Transverse colon (tissue), 4 donors: Measurements from ENCODE around the gene RTN4. TPM values are rescaled to one million over a fixed set of nuclear protein-coding genes. Genes with fewer than 3 reads are reported as not detected.
"Not testable (repeated sequence)": the region's sequence is repeated elsewhere in the genome, so short reads cannot be mapped to it uniquely, and the experiment has no call there.

Experiments used
- DNase-seq: peaks from one replicate; pipeline ENCODE4 v3.0.0-alpha.2; 2019
- H3K27ac ChIP-seq, 4 donors: fragments of 200-600 bp; sonication (generic); 2 replicates each; pipeline ENCODE4 v1.5.1; 2016 to 2018; ENCODE audit warnings: inconsistent platforms in 4 of 4
- H3K27me3 ChIP-seq: fragments of 200-600 bp; sonication (generic); 2 replicates; pipeline ENCODE4 v1.5.1; 2017; ENCODE audit warnings: inconsistent platforms
- H3K36me3 ChIP-seq, 4 donors: fragments of 200-600 bp; sonication (generic); 2 replicates each; pipeline ENCODE4 v1.5.1; 2017 to 2019; ENCODE audit warnings: inconsistent platforms in 4 of 4
- H3K4me1 ChIP-seq, 4 donors: fragments of 200-600 bp; sonication (generic); 2 replicates each; pipeline ENCODE4 v1.5.1; 2017 to 2020; ENCODE audit warnings: inconsistent platforms in 4 of 4
- H3K4me3 ChIP-seq, 4 donors: fragments of 200-600 bp; sonication (generic); 1 replicate in 1 of 4; 2 replicates in 3 of 4; pipeline versions ENCODE4 v1.5.1 to v1.6.1; 2017 to 2019; ENCODE audit warnings: inconsistent platforms in 4 of 4
- H3K9me3 ChIP-seq, 2 donors: fragments of 200-600 bp; sonication (generic); 2 replicates each; pipeline ENCODE4 v1.5.1; 2017 to 2019; ENCODE audit warnings: inconsistent platforms in 2 of 2
- EP300 ChIP-seq: sonication (generic); formaldehyde crosslinking; IDR thresholded peaks from one replicate; pipeline ENCODE4 v1.6.1; 2017; ENCODE audit warnings: antibody characterized with exemption, low read depth
- POLR2A ChIP-seq: fragments of 450-650 bp; IDR thresholded peaks from one replicate; pipeline ENCODE4 v1.6.1; 2016; ENCODE audit warnings: antibody characterized with exemption, mild to moderate bottlenecking, moderate library complexity
- POLR2AphosphoS5 ChIP-seq, 3 donors: sonication (generic); formaldehyde crosslinking; IDR thresholded peaks; one replicate each; pipeline ENCODE4 v1.6.1; 2016; ENCODE audit warnings: antibody characterized with exemption in 3 of 3
- WGBS, 2 donors: methylation state at CpG; one replicate each; pipeline ENCODE4 v1.1.5; 2018; ENCODE audit warnings: low coverage in 1 of 2; 5-methylcytosine and 5-hydroxymethylcytosine counted together
- in situ Hi-C, 4 donors: fragments of 200-750 bp; cut with MboI; loops; one replicate each; pipeline versions ENCODE4 v1.15.0 to v1.15.1; 2017; ENCODE audit warnings: low sequenced_read_pairs in 3 of 4, low pct_ligation_motif_present in 1 of 4, low pct_unique_long_range_greater_than_20kb in 1 of 4
- intact Hi-C: fragments of 100-400 bp; cut with DNase I; formaldehyde crosslinking; loops from one replicate; pipeline ENCODE4 v1.15.1; 2023; ENCODE audit warnings: low total_unique reads
- total RNA-seq, 4 donors: library from RNA; depleted of rRNA; stranded (reverse); fragments of >200 nt; gene quantifications; one replicate each; pipeline ENCODE4 v1.1.0, GENCODE V29; 2016
- TF ChIP-seq, protein P1 (sequence below), 5 experiments: fragments of 200-600 bp in 3 of 5; fragments of 450-650 bp in 2 of 5; sonication (generic) in 3 of 5; IDR thresholded peaks; 1 replicate in 2 of 5; 2 replicates in 3 of 5; pipeline ENCODE4 v1.5.1; 2016 to 2017; ENCODE audit warnings: antibody characterized with exemption in 5 of 5, inconsistent platforms in 3 of 5, mild to moderate bottlenecking in 2 of 5, moderate library complexity in 1 of 5

RTN4 gene
- total RNA-seq, 4 donors from 2014 or later: 82.2 to 212 (median 183) TPM

- 89 to 97% methylated on average over 3 of the region's 3 CpGs for WGBS, 2 donors
- H3K4me3 ChIP-seq: no peak overlapping the region
- H3K27ac ChIP-seq: no peak overlapping the region
- no peaks in the 10 kb centered on the region for H3K36me3 ChIP-seq
- intact Hi-C loops (no loop called here), in situ Hi-C loops (no loop called here)
- H3K27me3 ChIP-seq: no peaks in the 10 kb centered on the region
- TF ChIP-seq, protein P1, sequence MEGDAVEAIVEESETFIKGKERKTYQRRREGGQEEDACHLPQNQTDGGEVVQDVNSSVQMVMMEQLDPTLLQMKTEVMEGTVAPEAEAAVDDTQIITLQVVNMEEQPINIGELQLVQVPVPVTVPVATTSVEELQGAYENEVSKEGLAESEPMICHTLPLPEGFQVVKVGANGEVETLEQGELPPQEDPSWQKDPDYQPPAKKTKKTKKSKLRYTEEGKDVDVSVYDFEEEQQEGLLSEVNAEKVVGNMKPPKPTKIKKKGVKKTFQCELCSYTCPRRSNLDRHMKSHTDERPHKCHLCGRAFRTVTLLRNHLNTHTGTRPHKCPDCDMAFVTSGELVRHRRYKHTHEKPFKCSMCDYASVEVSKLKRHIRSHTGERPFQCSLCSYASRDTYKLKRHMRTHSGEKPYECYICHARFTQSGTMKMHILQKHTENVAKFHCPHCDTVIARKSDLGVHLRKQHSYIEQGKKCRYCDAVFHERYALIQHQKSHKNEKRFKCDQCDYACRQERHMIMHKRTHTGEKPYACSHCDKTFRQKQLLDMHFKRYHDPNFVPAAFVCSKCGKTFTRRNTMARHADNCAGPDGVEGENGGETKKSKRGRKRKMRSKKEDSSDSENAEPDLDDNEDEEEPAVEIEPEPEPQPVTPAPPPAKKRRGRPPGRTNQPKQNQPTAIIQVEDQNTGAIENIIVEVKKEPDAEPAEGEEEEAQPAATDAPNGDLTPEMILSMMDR (IDR thresholded peaks at IDR 0.05): no peak
- TF ChIP-seq POLR2A (no peak), POLR2AphosphoS5 (IDR thresholded peaks at IDR 0.05) (no peak), EP300 (no peak)
- no peak for DNase-seq
- H3K9me3 ChIP-seq: no peaks in the 10 kb centered on the region
- H3K4me1 ChIP-seq: peaks cover 0 to 2% (median under 1%) of the 10 kb centered on the region in 4 donors
Measured at GRCh38 chr2:55057474-55057873, 7.2 kb upstream of the RTN4 start.

DNA sequence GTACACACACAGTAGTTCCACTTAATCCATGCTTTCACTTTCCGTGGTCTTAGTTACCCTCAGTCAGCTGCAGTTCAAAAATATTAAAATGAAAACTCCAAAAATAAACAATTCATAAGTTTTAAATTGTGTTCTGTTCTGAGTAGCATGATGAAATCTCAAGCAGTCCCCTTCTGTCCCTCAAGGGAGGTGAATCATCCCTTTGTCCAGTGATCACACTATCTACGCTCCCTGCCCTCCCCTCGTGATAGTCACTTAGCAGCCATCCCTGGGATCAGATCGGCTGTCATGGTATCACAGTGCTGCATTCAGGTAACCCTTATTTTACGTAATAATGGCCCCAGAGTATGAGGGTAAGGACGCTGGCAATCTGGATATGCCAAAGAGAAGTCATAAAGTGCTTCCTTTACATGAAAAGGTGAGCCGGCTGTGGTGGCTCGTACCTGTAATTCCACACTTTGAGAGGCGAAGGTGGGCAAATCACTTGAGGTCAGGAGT, 5.8 kb upstream of the RTN4 start:
- Histone ChIP-seq H3K27ac (no peak overlapping the region), H3K4me1 (peaks cover 6 to 16% (median 10%) of the 10 kb centered on the region in 4 donors), H3K9me3 (no peaks in the 10 kb centered on the region), H3K4me3 (no peak overlapping the region), H3K36me3 (no peaks in the 10 kb centered on the region), H3K27me3 (no peaks in the 10 kb centered on the region)
- in situ Hi-C loops: no loop called here
- intact Hi-C loops: no loop called here
- no peak for TF ChIP-seq POLR2A
- no peak for TF ChIP-seq POLR2AphosphoS5 (IDR thresholded peaks at IDR 0.05)
- no peak for TF ChIP-seq EP300
- TF ChIP-seq, protein P1 (IDR thresholded peaks at IDR 0.05): no peak
- WGBS, 2 donors: 86 to 96% methylated on average over 6 to 9 of the region's 9 CpGs
- DNase-seq: no peak

- H3K27me3 ChIP-seq: no peaks in the 10 kb centered on the region
- WGBS, 2 donors: 74 to 89% methylated on average over 7 of the region's 7 CpGs
- TF ChIP-seq, protein P1 (IDR thresholded peaks at IDR 0.05): no peak
- no peak for TF ChIP-seq POLR2AphosphoS5 (IDR thresholded peaks at IDR 0.05)
- TF ChIP-seq EP300: no peak
- no peak for TF ChIP-seq POLR2A
- in situ Hi-C loops (no loop called here), intact Hi-C loops (no loop called here)
- no peak for DNase-seq
- H3K4me3 ChIP-seq: no peak overlapping the region
- peaks cover 6 to 16% (median 11%) of the 10 kb centered on the region in 4 donors for H3K4me1 ChIP-seq
- H3K9me3 ChIP-seq: no peaks in the 10 kb centered on the region
- H3K27ac ChIP-seq: no peak overlapping the region
- no peaks in the 10 kb centered on the region for H3K36me3 ChIP-seq
Measured at GRCh38 chr2:55054106-55054875, 4.0 kb upstream of the RTN4 start.

GRCh38 chr2:55053225-55053624, 3.0 kb upstream of the RTN4 start:
- in situ Hi-C loops, intact Hi-C loops, H3K27me3 ChIP-seq, DNase-seq, H3K4me3 ChIP-seq, H3K9me3 ChIP-seq, H3K27ac ChIP-seq, H3K36me3 ChIP-seq: not testable (repeated sequence)
- peaks cover 6 to 18% (median 11%) of the 10 kb centered on the region in 4 donors for H3K4me1 ChIP-seq
- 71 to 86% methylated on average over 4 of the region's 4 CpGs for WGBS, 2 donors
